ENCODE results near the gene DUSP5. TPM values are rescaled to one million over a fixed set of nuclear protein-coding genes. Genes with fewer than 3 reads are reported as not detected.

DUSP5 gene
- total and polyA plus RNA-seq, 10 of the 15 experiments (the other 5 are each of a cell fraction or from before 2014, with no cell fraction given), result 2.1 to 95.9 (median 23.4) TPM

DNA sequence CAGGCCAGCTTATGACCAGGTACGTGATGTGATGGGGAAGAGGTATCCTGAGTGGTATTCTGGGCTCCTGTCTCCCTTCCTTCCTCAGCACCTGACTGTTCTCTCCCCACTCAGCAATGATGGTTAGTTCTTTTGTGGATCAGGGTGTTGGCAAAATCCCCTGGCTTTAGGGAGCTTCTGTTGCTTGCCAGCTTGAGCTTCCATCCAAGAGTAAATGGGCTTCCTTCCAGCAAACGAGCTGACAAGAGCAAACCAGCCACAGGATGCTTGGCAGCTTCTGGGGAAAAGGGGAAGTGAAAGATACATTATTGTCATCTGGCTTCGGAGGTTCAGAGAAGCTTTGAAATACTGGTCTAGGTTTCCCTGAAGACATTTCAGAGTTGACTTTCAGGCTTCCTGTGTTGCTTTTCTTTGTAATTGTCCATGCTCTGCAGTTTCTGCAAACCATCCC is 5.2 kb downstream of the DUSP5 start (continued):
- peak in 1 of 2 experiments; percentile 94; a peak in 2 of 4 replicates for TF ChIP-seq ETV6 (conservative IDR thresholded peaks at IDR 0.05 in 1 of 2, IDR thresholded peaks at IDR 0.05 in 1 of 2; ENCODE audit: borderline replicate concordance in 1 of 2, low read depth in 1 of 2)
- no peak for TF ChIP-seq YBX1 (IDR thresholded peaks at IDR 0.05)
- TF ChIP-seq CTCF (IDR thresholded peaks at IDR 0.05 in 2 of 3, conservative IDR thresholded peaks at IDR 0.05 in 1 of 3; ENCODE audit: control insufficient read depth in 2 of 3, extremely low read depth in 1 of 3, insufficient read depth in 1 of 3, low read depth in 3 of 3, low read length in 3 of 3), result no peak
- TF ChIP-seq NR2C1 (IDR thresholded peaks at IDR 0.05), result no peak
- TF ChIP-seq MEF2A (IDR thresholded peaks at IDR 0.05; ENCODE audit: insufficient read depth, low read depth, low read length), result peak; percentile 67; the same call in 1 of the 2 replicates
- TF ChIP-seq CEBPB (IDR thresholded peaks at IDR 0.05; ENCODE audit: borderline replicate concordance in 1 of 2, low read depth in 2 of 2, low read length in 2 of 2), result no peak
- TF ChIP-seq EED (IDR thresholded peaks at IDR 0.05; ENCODE audit: low read depth), result peak; percentile 98
- TF ChIP-seq SPI1 (IDR thresholded peaks at IDR 0.05; ENCODE audit: borderline replicate concordance, insufficient read depth, low read depth, low read length), result peak; percentile 100
- peak; percentile 34 for TF ChIP-seq SP1 (IDR thresholded peaks at IDR 0.05; ENCODE audit: low read depth, low read length)
- peak; percentile 38; the same call in 1 of the 2 replicates for TF ChIP-seq NKRF (conservative IDR thresholded peaks at IDR 0.05)
- peak; percentile 55; the same call in 1 of the 2 replicates for TF ChIP-seq GATAD2B (conservative IDR thresholded peaks at IDR 0.05; ENCODE audit: low read depth)
- peak; percentile 62 for TF ChIP-seq MEF2B (IDR thresholded peaks at IDR 0.05; ENCODE audit: partially characterized antibody, poor library complexity, severe bottlenecking)
- no peak for TF ChIP-seq ZNF622 (IDR thresholded peaks at IDR 0.05)
- TF ChIP-seq, protein P1, sequence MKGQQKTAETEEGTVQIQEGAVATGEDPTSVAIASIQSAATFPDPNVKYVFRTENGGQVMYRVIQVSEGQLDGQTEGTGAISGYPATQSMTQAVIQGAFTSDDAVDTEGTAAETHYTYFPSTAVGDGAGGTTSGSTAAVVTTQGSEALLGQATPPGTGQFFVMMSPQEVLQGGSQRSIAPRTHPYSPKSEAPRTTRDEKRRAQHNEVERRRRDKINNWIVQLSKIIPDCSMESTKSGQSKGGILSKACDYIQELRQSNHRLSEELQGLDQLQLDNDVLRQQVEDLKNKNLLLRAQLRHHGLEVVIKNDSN (IDR thresholded peaks at IDR 0.05; ENCODE audit: borderline replicate concordance, extremely low read length, insufficient read depth, low read depth, low read length), result no peak
- TF ChIP-seq HCFC1 (IDR thresholded peaks at IDR 0.05; ENCODE audit: low read length), result no peak
- TF ChIP-seq TBL1XR1 (IDR thresholded peaks at IDR 0.05; ENCODE audit: low read depth, low read length), result peak; percentile 93
- no peak for TF ChIP-seq BRCA1 (IDR thresholded peaks at IDR 0.05; ENCODE audit: low read depth, low read length)
- no peak for TF ChIP-seq ESRRA (IDR thresholded peaks at IDR 0.05; ENCODE audit: low read length)
- no peak for TF ChIP-seq NFXL1 (IDR thresholded peaks at IDR 0.05; ENCODE audit: borderline replicate concordance)
- no peak for TF ChIP-seq SUZ12 (IDR thresholded peaks at IDR 0.05; ENCODE audit: unreplicated experiment)
- no peak for TF ChIP-seq ASH2L (IDR thresholded peaks at IDR 0.05; ENCODE audit: borderline replicate concordance, low read depth)
- TF ChIP-seq HDGF (IDR thresholded peaks at IDR 0.05), result peak; percentile 44; the same call in 1 of the 2 replicates
- TF ChIP-seq USF2 (IDR thresholded peaks at IDR 0.05; ENCODE audit: borderline replicate concordance, low read depth, low read length), result no peak
- no peak for TF ChIP-seq KAT2A (conservative IDR thresholded peaks at IDR 0.05; ENCODE audit: control insufficient read depth, low read depth, low read length)
- peak; percentile 82 to 93; a peak in 3 of 4 replicates for TF ChIP-seq EP300 (IDR thresholded peaks at IDR 0.05; ENCODE audit: borderline replicate concordance in 1 of 2, control insufficient read depth in 1 of 2, low read depth in 2 of 2, low read length in 2 of 2)
- peak; percentile 89 for TF ChIP-seq DPF2 (IDR thresholded peaks at IDR 0.05)
